Gastroesophageal sphincter (tissue), 4 donors: ENCODE measurements around the gene SLC39A6. TPM values are rescaled to one million over a fixed set of nuclear protein-coding genes. Genes with fewer than 3 reads are reported as not detected.
"Not testable (repeated sequence)": the region's sequence is repeated elsewhere in the genome, so short reads cannot be mapped to it uniquely, and the experiment has no call there.

Source experiments
- ATAC-seq: fragments of 150-250 bp; one replicate; pipeline ENCODE4 v1.9.1; 2016; ENCODE audit warnings: mild to moderate bottlenecking, moderate library complexity
- H3K27ac ChIP-seq, 4 donors: fragments of 200-600 bp; sonication (generic) in 3 of 4; 1 replicate in 3 of 4; 2 replicates in 1 of 4; pipeline ENCODE4 v1.5.1; 2016 to 2019
- H3K27me3 ChIP-seq: fragments of 200-600 bp; sonication (generic); one replicate; pipeline ENCODE4 v1.5.1; 2019
- H3K36me3 ChIP-seq, 2 donors: fragments of 200-600 bp; sonication (generic); one replicate each; pipeline ENCODE4 v1.5.1; 2019; ENCODE audit warnings: control low read depth in 1 of 2
- H3K4me1 ChIP-seq, 3 donors: fragments of 200-600 bp; sonication (generic); 1 replicate in 2 of 3; 2 replicates in 1 of 3; pipeline ENCODE4 v1.5.1; 2016 to 2019; ENCODE audit warnings: control low read depth in 2 of 3
- H3K4me3 ChIP-seq, 2 donors: fragments of 200-600 bp; sonication (generic); one replicate each; pipeline ENCODE4 v1.5.1; 2019; ENCODE audit warnings: mild to moderate bottlenecking in 1 of 2, moderate library complexity in 1 of 2
- H3K9me3 ChIP-seq, 3 donors: fragments of 200-600 bp; sonication (generic); one replicate each; pipeline ENCODE4 v1.5.1; 2017 to 2019; ENCODE audit warnings: control low read depth in 2 of 3
- EP300 ChIP-seq: sonication (generic); formaldehyde crosslinking; IDR thresholded peaks from one replicate; pipeline ENCODE4 v1.6.1; 2017; ENCODE audit warnings: antibody characterized with exemption, mild to moderate bottlenecking
- POLR2A ChIP-seq, 2 donors: fragments of 450-650 bp; IDR thresholded peaks; one replicate each; pipeline ENCODE4 v1.6.1; 2017; ENCODE audit warnings: antibody characterized with exemption in 2 of 2, mild to moderate bottlenecking in 2 of 2, moderate library complexity in 1 of 2
- POLR2AphosphoS5 ChIP-seq: sonication (generic); formaldehyde crosslinking; IDR thresholded peaks from one replicate; pipeline ENCODE4 v1.6.1; 2017; ENCODE audit warnings: antibody characterized with exemption
- WGBS, 2 donors: methylation state at CpG; one replicate each; pipeline ENCODE4 v1.1.5; 2018; ENCODE audit warnings: low coverage in 1 of 2; 5-methylcytosine and 5-hydroxymethylcytosine counted together
- total RNA-seq, 4 donors: library from RNA; depleted of rRNA; stranded (reverse); fragments of >200 nt; gene quantifications; one replicate each; pipeline ENCODE4 v1.1.0, GENCODE V29; 2016
- TF ChIP-seq, protein P1 (sequence below), 4 experiments: fragments of 200-600 bp in 2 of 4; fragments of 450-650 bp in 2 of 4; sonication (generic) in 1 of 4; IDR thresholded peaks; one replicate each; pipeline ENCODE4 v1.5.1; 2017 to 2019; ENCODE audit warnings: antibody characterized with exemption in 4 of 4, mild to moderate bottlenecking in 2 of 4, moderate library complexity in 2 of 4

The SLC39A6 gene
- total RNA-seq, 4 donors from 2014 or later = 24.1 to 49.2 (median 36.5) TPM

DNA sequence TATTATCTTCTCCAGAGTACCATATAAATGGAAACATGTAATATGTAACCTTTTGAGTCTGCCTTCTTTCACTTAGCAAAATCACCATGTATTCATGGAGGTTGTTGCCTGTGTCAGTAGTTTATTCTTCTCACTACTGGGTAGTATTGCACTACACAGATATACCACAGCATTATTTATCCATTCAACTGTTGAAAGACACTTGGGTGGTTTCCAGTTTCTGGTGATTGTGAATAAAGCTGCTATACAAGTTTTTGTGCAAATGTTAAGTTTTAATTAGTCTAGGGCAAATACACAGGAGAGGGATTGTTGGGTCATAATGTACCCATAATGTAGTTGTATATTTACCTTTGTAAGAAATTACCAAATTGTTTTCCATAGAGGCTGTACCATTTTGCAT is 32.2 kb downstream of the SLC39A6 start:
- no peaks in the 10 kb centered on the region for H3K36me3 ChIP-seq
- H3K27me3 ChIP-seq = peaks cover 5% of the 10 kb centered on the region
- no peak for ATAC-seq
- H3K9me3 ChIP-seq = peaks cover 0 to 3% (median 0%) of the 10 kb centered on the region in 3 donors
- TF ChIP-seq, protein P1, sequence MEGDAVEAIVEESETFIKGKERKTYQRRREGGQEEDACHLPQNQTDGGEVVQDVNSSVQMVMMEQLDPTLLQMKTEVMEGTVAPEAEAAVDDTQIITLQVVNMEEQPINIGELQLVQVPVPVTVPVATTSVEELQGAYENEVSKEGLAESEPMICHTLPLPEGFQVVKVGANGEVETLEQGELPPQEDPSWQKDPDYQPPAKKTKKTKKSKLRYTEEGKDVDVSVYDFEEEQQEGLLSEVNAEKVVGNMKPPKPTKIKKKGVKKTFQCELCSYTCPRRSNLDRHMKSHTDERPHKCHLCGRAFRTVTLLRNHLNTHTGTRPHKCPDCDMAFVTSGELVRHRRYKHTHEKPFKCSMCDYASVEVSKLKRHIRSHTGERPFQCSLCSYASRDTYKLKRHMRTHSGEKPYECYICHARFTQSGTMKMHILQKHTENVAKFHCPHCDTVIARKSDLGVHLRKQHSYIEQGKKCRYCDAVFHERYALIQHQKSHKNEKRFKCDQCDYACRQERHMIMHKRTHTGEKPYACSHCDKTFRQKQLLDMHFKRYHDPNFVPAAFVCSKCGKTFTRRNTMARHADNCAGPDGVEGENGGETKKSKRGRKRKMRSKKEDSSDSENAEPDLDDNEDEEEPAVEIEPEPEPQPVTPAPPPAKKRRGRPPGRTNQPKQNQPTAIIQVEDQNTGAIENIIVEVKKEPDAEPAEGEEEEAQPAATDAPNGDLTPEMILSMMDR (IDR thresholded peaks at IDR 0.05) = no peak
- TF ChIP-seq EP300 (no peak), POLR2A (IDR thresholded peaks at IDR 0.05) (no peak), POLR2AphosphoS5 (no peak)
- no peak overlapping the region for H3K4me3 ChIP-seq
- H3K27ac ChIP-seq = no peak overlapping the region
- H3K4me1 ChIP-seq = no peaks in the 10 kb centered on the region

DNA sequence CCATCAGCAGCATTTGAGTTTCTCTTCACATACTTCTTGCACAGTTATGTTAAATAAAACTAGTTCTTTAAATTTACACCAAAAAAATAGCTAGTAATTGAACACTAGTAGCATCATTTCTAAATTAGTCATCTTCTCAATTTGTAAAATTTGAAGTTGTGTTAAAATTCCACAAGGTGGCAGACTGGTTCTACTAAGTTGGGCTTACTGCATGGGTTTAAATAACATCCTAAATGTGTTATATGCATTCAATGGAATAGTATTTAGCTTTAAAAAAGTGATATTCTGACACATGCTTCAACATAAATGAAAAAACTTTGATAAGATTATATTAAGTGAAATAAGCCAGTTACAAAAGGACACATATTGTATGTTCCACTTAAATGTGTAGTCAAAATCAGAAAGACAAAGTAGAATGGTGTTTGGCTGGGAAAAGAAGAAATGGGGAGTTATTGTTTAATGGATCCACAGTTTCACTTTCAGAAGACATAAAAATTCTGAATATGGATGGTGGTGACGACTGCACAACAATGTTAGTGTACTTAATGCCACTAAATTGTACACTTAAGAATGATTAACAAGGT is 33.1 kb downstream of the SLC39A6 start:
- H3K36me3 ChIP-seq = no peaks in the 10 kb centered on the region
- no peak overlapping the region for H3K27ac ChIP-seq
- H3K9me3 ChIP-seq = no peaks in the 10 kb centered on the region
- WGBS, 2 donors = 0 to 33% methylated on average over 1 of the region's 1 CpG
- TF ChIP-seq, protein P1 (IDR thresholded peaks at IDR 0.05) = peak; percentile 23 to 57 (median 52)
- no peak for TF ChIP-seq POLR2A (IDR thresholded peaks at IDR 0.05)
- H3K4me1 ChIP-seq = no peaks in the 10 kb centered on the region
- ATAC-seq = no peak
- no peak overlapping the region for H3K4me3 ChIP-seq
- H3K27me3 ChIP-seq = no peaks in the 10 kb centered on the region

DNA sequence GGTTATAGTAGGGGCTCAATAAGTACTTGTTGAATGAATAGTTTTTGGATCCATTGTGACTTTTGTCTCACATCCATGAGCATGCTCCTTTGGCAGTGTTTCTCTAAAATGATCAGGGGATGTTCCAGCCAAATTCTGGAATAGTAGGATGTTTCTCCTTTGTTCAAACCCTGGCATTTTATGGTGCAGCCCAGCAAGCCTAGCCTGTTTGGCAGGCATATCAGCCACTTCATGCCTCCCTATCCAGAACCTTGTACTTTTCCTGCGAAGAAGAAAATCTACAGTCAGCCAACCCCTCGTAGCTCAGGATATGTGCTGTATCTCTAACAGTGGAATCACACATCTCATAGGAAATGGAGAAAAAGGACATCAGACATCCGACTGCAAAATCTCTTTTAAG is 34.7 kb downstream of the SLC39A6 start:
- H3K4me3 ChIP-seq = no peak overlapping the region
- 59 to 67% methylated on average over 3 of the region's 3 CpGs for WGBS, 2 donors
- no peaks in the 10 kb centered on the region for H3K36me3 ChIP-seq
- no peaks in the 10 kb centered on the region for H3K4me1 ChIP-seq
- no peaks in the 10 kb centered on the region for H3K27me3 ChIP-seq
- no peaks in the 10 kb centered on the region for H3K9me3 ChIP-seq
- H3K27ac ChIP-seq = no peak overlapping the region
- TF ChIP-seq POLR2A (IDR thresholded peaks at IDR 0.05) (no peak), POLR2AphosphoS5 (no peak), EP300 (no peak)
- TF ChIP-seq, protein P1 (IDR thresholded peaks at IDR 0.05) = no peak
- no peak for ATAC-seq

DNA sequence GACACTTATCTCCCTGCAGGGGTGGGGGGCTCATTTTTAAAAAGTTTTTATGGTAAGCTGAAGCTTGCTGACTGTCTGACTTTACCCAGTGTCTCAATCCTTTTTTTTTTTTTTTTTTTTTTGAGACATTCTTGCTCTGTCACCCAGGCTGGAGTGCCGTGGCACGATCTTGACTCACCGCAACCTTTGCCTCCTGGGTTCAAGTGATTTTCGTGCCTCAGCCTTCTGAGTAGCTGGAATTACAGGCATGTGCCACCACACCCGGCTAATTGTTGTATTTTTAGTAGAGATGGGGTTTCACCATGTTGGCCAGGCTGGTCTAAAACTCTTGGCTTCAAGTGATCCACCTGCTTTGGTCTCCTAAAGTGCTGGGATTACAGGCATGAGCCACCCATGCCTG is 37.0 kb downstream of the SLC39A6 start:
- 83 to 90% methylated on average over 4 of the region's 5 CpGs for WGBS, 2 donors
- not testable (repeated sequence) for H3K4me3 ChIP-seq, H3K4me1 ChIP-seq, H3K27ac ChIP-seq, H3K36me3 ChIP-seq, ATAC-seq, H3K9me3 ChIP-seq, H3K27me3 ChIP-seq

DNA sequence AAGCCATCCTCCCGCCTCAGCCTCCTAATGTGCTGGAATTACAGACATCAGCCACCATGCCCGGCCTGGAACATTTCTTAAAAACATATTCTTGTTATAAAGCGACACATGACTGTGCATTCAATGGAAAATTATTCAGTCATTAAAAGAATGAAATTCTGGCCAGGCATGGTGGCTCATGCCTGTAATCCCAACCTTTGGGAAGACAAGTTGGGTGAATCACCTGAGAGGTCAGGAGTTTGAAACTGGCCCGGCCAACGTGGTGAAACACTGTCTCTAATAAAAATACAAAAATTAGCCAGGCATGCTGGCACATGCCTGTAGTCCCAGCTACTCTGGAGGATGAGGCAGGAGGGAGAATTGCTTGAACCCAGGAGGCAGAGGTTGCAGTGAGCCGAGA is 40.1 kb downstream of the SLC39A6 start:
- Histone ChIP-seq H3K27me3 (no peaks in the 10 kb centered on the region), H3K27ac (no peak overlapping the region), H3K4me1 (no peaks in the 10 kb centered on the region), H3K36me3 (no peaks in the 10 kb centered on the region), H3K4me3 (no peak overlapping the region), H3K9me3 (no peaks in the 10 kb centered on the region)
- no peak for ATAC-seq
- WGBS, 2 donors = 61 to 83% methylated on average over 3 to 6 of the region's 6 CpGs
- TF ChIP-seq, protein P1 (IDR thresholded peaks at IDR 0.05) = no peak
- no peak for TF ChIP-seq POLR2AphosphoS5
- no peak for TF ChIP-seq POLR2A (IDR thresholded peaks at IDR 0.05)
- TF ChIP-seq EP300 = no peak
